Naive thymus-derived CD4-positive, alpha-beta T cell (primary cell): ENCODE measurements around the gene RTN4. TPM values are rescaled to one million over a fixed set of nuclear protein-coding genes. Genes with fewer than 3 reads are reported as not detected.
A peak's percentile ranks its signal among the peaks of the same experiment; 100 is the strongest.

Source experiments
- ATAC-seq: fragments of 150-1000 bp; cut with Tn5 transposase; 2 replicates; pipeline ENCODE4 v1.10.0; 2021; ENCODE audit warnings: mild to moderate bottlenecking, moderate library complexity
- CTCF ChIA-PET: fragments of 350-600 bp; sonication (Branson Sonifier 250); formaldehyde crosslinking; loops from one replicate; lab custom pipeline; 2021; ENCODE audit warnings: antibody characterized with exemption; lab: Charles Lee
- POLR2A ChIA-PET: fragments of 350-600 bp; sonication (Branson Sonifier 250); formaldehyde crosslinking; loops from one replicate; lab custom pipeline; 2021; ENCODE audit warnings: antibody characterized with exemption, inconsistent platforms; lab: Charles Lee
- DNase-seq, 9 donors: peaks; one replicate each; pipeline versions ENCODE4 v3.0.0 to v3.0.0-alpha.2; 2020 to 2022; ENCODE audit warnings: mixed read lengths in 1 of 9
- H3K27ac ChIP-seq: one replicate; pipeline ENCODE4 v1.7.0; 2013; ENCODE audit warnings: mild to moderate bottlenecking, low read depth, low read length, moderate library complexity
- H3K27me3 ChIP-seq, 2 donors: one replicate each; pipeline ENCODE4 v1.7.0; 2013; ENCODE audit warnings: low read length in 2 of 2, mild to moderate bottlenecking in 2 of 2, moderate library complexity in 2 of 2; ENCODE audit not compliant: control insufficient read depth in 2 of 2, insufficient read depth in 2 of 2
- H3K36me3 ChIP-seq, 3 experiments: 1 replicate in 2 of 3; 2 replicates in 1 of 3; pipeline ENCODE4 v1.7.0; 2013; ENCODE audit warnings: low read length in 3 of 3, mild to moderate bottlenecking in 3 of 3, moderate library complexity in 1 of 3; ENCODE audit not compliant: insufficient read depth in 3 of 3, control insufficient read depth in 2 of 3
- H3K4me1 ChIP-seq, 2 donors: one replicate each; pipeline ENCODE4 v1.7.0; 2013; ENCODE audit warnings: low read length in 2 of 2, mild to moderate bottlenecking in 2 of 2, moderate library complexity in 1 of 2; ENCODE audit not compliant: control insufficient read depth in 2 of 2, insufficient read depth in 2 of 2
- H3K4me3 ChIP-seq: 2 replicates; pipeline ENCODE4 v1.7.0; 2013; ENCODE audit warnings: mild to moderate bottlenecking, low read length
- H3K9me3 ChIP-seq, 3 experiments: 1 replicate in 2 of 3; 2 replicates in 1 of 3; pipeline ENCODE4 v1.7.0; 2013; ENCODE audit warnings: low read length in 3 of 3; ENCODE audit not compliant: control insufficient read depth in 2 of 3
- H3K27ac Mint-ChIP-seq, 9 donors: one replicate each; pipeline ENCODE4 v1.8.0; 2020 to 2022; ENCODE audit warnings: mixed read lengths in 9 of 9, mild to moderate bottlenecking in 8 of 9, moderate library complexity in 5 of 9, inconsistent platforms in 2 of 9
- H3K27me3 Mint-ChIP-seq, 5 donors: one replicate each; pipeline ENCODE4 v1.8.0; 2021 to 2022; ENCODE audit warnings: mixed read lengths in 5 of 5, mild to moderate bottlenecking in 1 of 5
- H3K36me3 Mint-ChIP-seq, 5 donors: one replicate each; pipeline ENCODE4 v1.8.0; 2020 to 2022; ENCODE audit warnings: mixed read lengths in 5 of 5, mild to moderate bottlenecking in 3 of 5, inconsistent platforms in 1 of 5
- H3K4me1 Mint-ChIP-seq, 7 donors: one replicate each; pipeline ENCODE4 v1.8.0; 2020 to 2022; ENCODE audit warnings: mixed read lengths in 7 of 7, mild to moderate bottlenecking in 3 of 7, inconsistent platforms in 1 of 7
- H3K4me3 Mint-ChIP-seq, 10 donors: one replicate each; pipeline ENCODE4 v1.8.0; 2020 to 2022; ENCODE audit warnings: mild to moderate bottlenecking in 10 of 10, mixed read lengths in 10 of 10, moderate library complexity in 6 of 10, inconsistent platforms in 2 of 10
- H3K9me3 Mint-ChIP-seq, 11 donors: one replicate each; pipeline ENCODE4 v1.8.0; 2020 to 2022; ENCODE audit warnings: mixed read lengths in 11 of 11, mild to moderate bottlenecking in 4 of 11, inconsistent platforms in 1 of 11, moderate library complexity in 1 of 11
- intact Hi-C, 2 donors: fragments of 100-400 bp; cut with micrococcal nuclease; formaldehyde crosslinking; loops; one replicate each; pipeline ENCODE4 v1.15.1; 2023
- polyA plus RNA-seq, 2 donors: library from polyadenylated mRNA; unstranded; fragments of 300-500 nt; fragmentation: Illumina TruSeq; gene quantifications; one replicate each; pipeline ENCODE4 v1.2.3, GENCODE V29; 2021
- total RNA-seq, 6 experiments: library from RNA in 5 of 6; stranded (reverse) in 5 of 6; gene quantifications; 1 replicate in 5 of 6; 2 replicates in 1 of 6; pipeline ENCODE4 v1.2.3 and lab custom pipeline; 2021 to 2026

The RTN4 gene
- total and polyA plus RNA-seq, 7 experiments from 2014 or later = 59.6 to 126 (median 65.1) TPM

DNA sequence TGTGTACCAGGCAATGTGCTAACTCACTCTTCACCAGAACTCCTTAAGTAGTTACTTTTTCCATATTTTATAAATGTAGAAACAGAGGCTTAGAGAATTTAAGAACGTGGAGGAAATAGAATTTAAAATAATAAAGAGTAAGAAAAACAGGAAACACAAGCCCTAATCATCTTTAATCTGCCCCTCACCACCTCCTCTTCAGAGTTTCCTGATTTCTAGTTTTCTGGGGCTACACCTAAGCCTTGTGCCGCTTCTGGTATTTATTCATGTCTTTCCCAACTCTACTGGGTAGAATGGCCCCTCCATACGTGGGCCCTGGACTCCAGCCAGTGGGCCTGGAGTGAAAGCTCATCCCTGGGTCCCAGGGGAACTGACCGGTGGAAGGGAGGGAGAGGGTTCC lies 85.4 kb downstream of the RTN4 start:
- Mint-ChIP-seq H3K4me1 (peaks cover 20 to 37% (median 31%) of the 10 kb centered on the region in 7 donors), H3K9me3 (peaks cover 0 to 8% (median 4%) of the 10 kb centered on the region in 11 donors), H3K36me3 (peaks cover 0 to 31% (median 28%) of the 10 kb centered on the region in 5 donors), H3K27ac (peak overlapping the region in 6 of 9 donors; percentile 24 to 87 (median 66)), H3K27me3 (no peaks in the 10 kb centered on the region), H3K4me3 (peak overlapping the region in 5 of 10 donors; percentile 12 to 71 (median 34))
- H3K4me3 ChIP-seq = no peak overlapping the region
- peaks cover 0 to 4% (median 0%) of the 10 kb centered on the region in 3 experiments for H3K36me3 ChIP-seq
- ATAC-seq (no peak), DNase-seq (no peak)
- ChIA-PET POLR2A (no interaction called here), CTCF (no interaction called here)
- H3K27ac ChIP-seq = no peak overlapping the region
- intact Hi-C loops = no loop called here
- peaks cover 0 to 9% (median 0%) of the 10 kb centered on the region in 3 experiments for H3K9me3 ChIP-seq
- H3K27me3 ChIP-seq = no peaks in the 10 kb centered on the region
- H3K4me1 ChIP-seq = peaks cover 12 to 26% of the 10 kb centered on the region in 2 donors

DNA sequence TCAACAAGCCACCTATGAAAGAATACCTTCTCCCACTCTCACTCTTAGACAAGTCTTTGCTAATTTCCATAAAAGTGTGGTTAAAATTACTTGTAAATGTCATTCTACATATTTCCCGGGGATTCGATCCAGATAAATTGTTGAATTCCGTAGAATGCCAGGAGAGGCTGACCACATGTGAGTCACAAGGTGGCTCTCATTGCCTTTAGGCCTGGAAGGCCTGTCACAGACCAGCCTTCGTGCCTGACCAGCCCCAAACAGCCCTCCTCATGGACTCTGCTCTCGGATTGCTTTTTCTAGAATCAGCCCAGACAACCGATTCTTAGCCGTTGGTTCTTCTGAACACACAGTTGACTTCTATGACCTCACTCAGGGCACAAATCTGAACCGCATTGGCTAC lies 86.0 kb downstream of the RTN4 start:
- intact Hi-C loops = no loop called here
- H3K4me3 ChIP-seq = no peak overlapping the region
- H3K27ac Mint-ChIP-seq = peak overlapping the region in 2 of 9 donors; percentile 38 to 87

DNA sequence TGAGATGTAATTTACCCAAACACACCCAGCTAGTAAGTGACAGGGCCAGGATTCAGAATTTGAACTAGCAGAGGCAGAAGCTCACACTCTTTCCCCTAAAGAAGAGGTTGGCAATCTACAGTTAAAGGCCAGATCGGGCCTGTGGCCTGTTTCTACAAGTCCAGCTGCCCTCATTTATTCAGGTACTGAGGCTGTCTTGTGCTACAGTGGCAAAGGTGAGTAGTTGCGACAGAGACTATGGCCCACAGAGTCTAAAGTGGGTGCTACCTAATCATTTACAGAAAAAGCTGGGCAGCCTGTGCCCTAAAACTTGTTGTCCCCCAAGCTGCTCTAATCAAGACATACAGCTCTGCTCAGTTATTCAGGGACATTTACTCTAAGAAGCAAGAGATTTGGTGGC lies 86.8 kb downstream of the RTN4 start:
- H3K36me3 ChIP-seq = no peaks in the 10 kb centered on the region
- H3K4me3 ChIP-seq = no peak overlapping the region
- POLR2A ChIA-PET = interaction anchor here (0.7 kb wide), 1 partner anchor 16 kb away, joined by 3 read pairs; no protein-coding TSS in a partner anchor
- H3K4me1 ChIP-seq = peaks cover 12 to 26% of the 10 kb centered on the region in 2 donors
- peaks cover 0 to 9% (median 0%) of the 10 kb centered on the region in 3 experiments for H3K9me3 ChIP-seq
- peaks cover 0 to 8% (median 4%) of the 10 kb centered on the region in 11 donors for H3K9me3 Mint-ChIP-seq
- H3K27me3 Mint-ChIP-seq = no peaks in the 10 kb centered on the region
- H3K36me3 Mint-ChIP-seq = peaks cover 0 to 24% (median 18%) of the 10 kb centered on the region in 5 donors
- no peak overlapping the region for H3K4me3 Mint-ChIP-seq
- intact Hi-C loops = no loop called here
- ATAC-seq = no peak
- peak overlapping the region in 2 of 9 donors; percentile 42 to 69 for H3K27ac Mint-ChIP-seq
- no peak overlapping the region for H3K27ac ChIP-seq
- DNase-seq = no peak
- CTCF ChIA-PET = interaction anchor here (0.6 kb wide), 1 partner anchor 413 kb away, joined by 3 read pairs; no protein-coding TSS in a partner anchor
- no peaks in the 10 kb centered on the region for H3K27me3 ChIP-seq
- H3K4me1 Mint-ChIP-seq = peaks cover 20 to 37% (median 31%) of the 10 kb centered on the region in 7 donors

More for the DNA sequence above, 86.0 kb downstream of the RTN4 start:
- H3K4me3 Mint-ChIP-seq = peak overlapping the region in 1 of 10 donors; percentile 71
- H3K4me1 ChIP-seq = peaks cover 12 to 26% of the 10 kb centered on the region in 2 donors
- ChIA-PET POLR2A (no interaction called here), CTCF (no interaction called here)
- no peak overlapping the region for H3K27ac ChIP-seq
- H3K9me3 ChIP-seq = peaks cover 0 to 9% (median 0%) of the 10 kb centered on the region in 3 experiments
- DNase-seq (no peak), ATAC-seq (no peak)
- peaks cover 0 to 8% (median 4%) of the 10 kb centered on the region in 11 donors for H3K9me3 Mint-ChIP-seq
- peaks cover 20 to 37% (median 31%) of the 10 kb centered on the region in 7 donors for H3K4me1 Mint-ChIP-seq
- no peaks in the 10 kb centered on the region for H3K27me3 Mint-ChIP-seq
- no peaks in the 10 kb centered on the region for H3K36me3 ChIP-seq
- no peaks in the 10 kb centered on the region for H3K27me3 ChIP-seq
- H3K36me3 Mint-ChIP-seq = peaks cover 0 to 25% (median 24%) of the 10 kb centered on the region in 5 donors

DNA sequence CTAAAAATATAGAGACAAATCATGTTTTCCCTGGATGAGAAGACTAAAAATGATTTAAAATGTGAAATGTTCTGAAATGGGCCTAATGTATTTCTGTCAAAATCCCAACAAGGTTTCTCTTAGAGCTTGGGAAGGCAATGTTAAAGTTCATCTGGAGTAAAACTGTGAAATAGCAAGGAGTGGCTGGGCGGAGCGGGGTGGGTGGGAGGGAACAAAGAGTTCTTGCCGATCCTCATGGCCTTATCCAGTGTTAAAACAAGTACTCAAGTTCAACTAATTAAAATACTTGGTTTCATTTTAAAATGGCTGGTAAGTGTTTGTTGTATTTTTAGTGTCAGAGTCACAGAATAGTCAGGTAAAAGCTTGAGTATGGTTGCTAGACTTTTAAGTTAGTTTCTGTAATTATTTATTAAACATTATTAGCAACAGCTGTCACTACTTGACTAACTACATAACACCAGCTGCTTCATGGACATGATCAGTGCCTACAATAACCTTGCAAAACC lies 87.3 kb downstream of the RTN4 start:
- Mint-ChIP-seq H3K36me3 (peaks cover 0 to 19% (median 14%) of the 10 kb centered on the region in 5 donors), H3K4me1 (peaks cover 20 to 37% (median 31%) of the 10 kb centered on the region in 7 donors), H3K27me3 (no peaks in the 10 kb centered on the region), H3K9me3 (peaks cover 0 to 8% (median 4%) of the 10 kb centered on the region in 11 donors), H3K27ac (peak overlapping the region in 2 of 9 donors; percentile 2 to 88), H3K4me3 (no peak overlapping the region)
- intact Hi-C loops = no loop called here
- Histone ChIP-seq H3K36me3 (no peaks in the 10 kb centered on the region), H3K9me3 (peaks cover 0 to 7% (median 0%) of the 10 kb centered on the region in 3 experiments), H3K27ac (no peak overlapping the region), H3K27me3 (no peaks in the 10 kb centered on the region), H3K4me1 (peaks cover 12 to 26% of the 10 kb centered on the region in 2 donors), H3K4me3 (no peak overlapping the region)
- ChIA-PET CTCF (interaction anchor here (0.6 kb wide), 1 partner anchor 413 kb away, joined by 3 read pairs; no protein-coding TSS in a partner anchor), POLR2A (interaction anchor here (0.7 kb wide), 1 partner anchor 17 kb away, joined by 3 read pairs; no protein-coding TSS in a partner anchor)
- no peak for ATAC-seq
- no peak for DNase-seq

DNA sequence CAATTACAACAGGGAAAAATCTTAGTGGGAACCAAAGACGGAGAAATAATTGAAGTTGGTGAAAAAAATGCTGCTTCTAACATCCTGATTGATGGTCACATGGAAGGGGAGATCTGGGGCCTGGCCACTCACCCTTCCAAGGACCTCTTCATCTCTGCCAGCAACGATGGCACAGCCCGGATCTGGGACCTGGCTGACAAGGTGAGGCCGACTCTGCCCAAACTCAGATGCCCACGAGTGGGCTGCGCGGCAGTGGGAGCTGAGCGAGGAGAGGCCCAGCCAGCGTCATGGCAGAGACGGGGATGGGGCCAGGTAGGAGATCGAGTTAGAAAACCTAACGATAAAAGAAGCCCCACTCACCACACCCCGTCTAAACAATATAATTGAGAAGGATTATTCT lies 87.7 kb downstream of the RTN4 start:
- H3K4me1 ChIP-seq = peaks cover 12 to 26% of the 10 kb centered on the region in 2 donors
- peaks cover 0 to 6% (median 0%) of the 10 kb centered on the region in 3 experiments for H3K9me3 ChIP-seq
- ChIA-PET POLR2A (no interaction called here), CTCF (no interaction called here)
- H3K27me3 Mint-ChIP-seq = no peaks in the 10 kb centered on the region
- no peaks in the 10 kb centered on the region for H3K27me3 ChIP-seq
- DNase-seq = no peak
- peaks cover 20 to 37% (median 31%) of the 10 kb centered on the region in 7 donors for H3K4me1 Mint-ChIP-seq
- no peak overlapping the region for H3K27ac ChIP-seq
- peak overlapping the region in 1 of 9 donors; percentile 88 for H3K27ac Mint-ChIP-seq
- H3K36me3 ChIP-seq = no peaks in the 10 kb centered on the region
- H3K4me3 Mint-ChIP-seq = no peak overlapping the region
- peaks cover 0 to 19% (median 10%) of the 10 kb centered on the region in 5 donors for H3K36me3 Mint-ChIP-seq
- H3K9me3 Mint-ChIP-seq = peaks cover 0 to 8% (median 4%) of the 10 kb centered on the region in 11 donors
- intact Hi-C loops = no loop called here
- no peak overlapping the region for H3K4me3 ChIP-seq
- ATAC-seq = no peak

DNA sequence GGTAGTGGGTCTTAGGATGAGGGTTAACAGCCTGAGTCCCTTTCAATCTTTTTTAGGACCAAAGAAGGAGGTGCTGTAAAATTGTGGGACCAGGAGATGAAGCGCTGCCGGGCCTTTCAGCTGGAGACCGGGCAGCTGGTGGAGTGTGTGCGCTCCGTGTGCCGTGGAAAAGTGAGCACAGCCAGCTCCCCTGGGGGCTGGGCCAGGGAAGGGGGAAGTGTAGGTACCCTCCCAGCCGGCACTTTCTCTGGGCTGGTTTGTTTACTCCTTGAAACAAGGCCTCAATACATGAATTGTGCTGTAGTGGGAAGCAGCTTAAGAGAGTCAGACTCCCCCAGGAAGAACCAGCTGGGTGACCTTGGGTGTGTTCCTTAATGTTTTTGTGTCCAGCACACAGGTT lies 90.1 kb downstream of the RTN4 start:
- no peaks in the 10 kb centered on the region for H3K27me3 Mint-ChIP-seq
- intact Hi-C loops = no loop called here
- Histone ChIP-seq H3K4me1 (peaks cover 3 to 10% of the 10 kb centered on the region in 2 donors), H3K36me3 (no peaks in the 10 kb centered on the region), H3K27ac (no peak overlapping the region), H3K9me3 (no peaks in the 10 kb centered on the region), H3K4me3 (no peak overlapping the region), H3K27me3 (no peaks in the 10 kb centered on the region)
- peaks cover 0 to 7% (median 4%) of the 10 kb centered on the region in 5 donors for H3K36me3 Mint-ChIP-seq
- DNase-seq (no peak), ATAC-seq (no peak)
- ChIA-PET POLR2A (no interaction called here), CTCF (no interaction called here)
- H3K4me1 Mint-ChIP-seq = peaks cover 5 to 16% (median 11%) of the 10 kb centered on the region in 7 donors
- peak overlapping the region in 1 of 9 donors; percentile 26 for H3K27ac Mint-ChIP-seq
- no peak overlapping the region for H3K4me3 Mint-ChIP-seq
- H3K9me3 Mint-ChIP-seq = peaks cover 0 to 2% (median 0%) of the 10 kb centered on the region in 11 donors
